SU-DHL-6 (cell line): ENCODE data around the gene RNF144A.

Experiments used
- EZH2phosphoT487 ChIP-seq: fragments of 200-600 bp; sonication (generic), shearing (Covaris generic); conservative IDR thresholded peaks from 2 replicates; pipeline ENCODE4 v1.6.1; 2018; ENCODE audit warnings: mild to moderate bottlenecking, antibody characterized with exemption, low read length, moderate library complexity, mixed read lengths
- TF ChIP-seq, protein P1 (sequence below): fragments of 200-600 bp; sonication (generic); IDR thresholded peaks from one replicate; pipeline ENCODE4 v1.5.1; 2017; ENCODE audit warnings: antibody characterized with exemption, mild to moderate bottlenecking, low read length, moderate library complexity; ENCODE audit not compliant: insufficient read depth, poor library complexity, severe bottlenecking

DNA sequence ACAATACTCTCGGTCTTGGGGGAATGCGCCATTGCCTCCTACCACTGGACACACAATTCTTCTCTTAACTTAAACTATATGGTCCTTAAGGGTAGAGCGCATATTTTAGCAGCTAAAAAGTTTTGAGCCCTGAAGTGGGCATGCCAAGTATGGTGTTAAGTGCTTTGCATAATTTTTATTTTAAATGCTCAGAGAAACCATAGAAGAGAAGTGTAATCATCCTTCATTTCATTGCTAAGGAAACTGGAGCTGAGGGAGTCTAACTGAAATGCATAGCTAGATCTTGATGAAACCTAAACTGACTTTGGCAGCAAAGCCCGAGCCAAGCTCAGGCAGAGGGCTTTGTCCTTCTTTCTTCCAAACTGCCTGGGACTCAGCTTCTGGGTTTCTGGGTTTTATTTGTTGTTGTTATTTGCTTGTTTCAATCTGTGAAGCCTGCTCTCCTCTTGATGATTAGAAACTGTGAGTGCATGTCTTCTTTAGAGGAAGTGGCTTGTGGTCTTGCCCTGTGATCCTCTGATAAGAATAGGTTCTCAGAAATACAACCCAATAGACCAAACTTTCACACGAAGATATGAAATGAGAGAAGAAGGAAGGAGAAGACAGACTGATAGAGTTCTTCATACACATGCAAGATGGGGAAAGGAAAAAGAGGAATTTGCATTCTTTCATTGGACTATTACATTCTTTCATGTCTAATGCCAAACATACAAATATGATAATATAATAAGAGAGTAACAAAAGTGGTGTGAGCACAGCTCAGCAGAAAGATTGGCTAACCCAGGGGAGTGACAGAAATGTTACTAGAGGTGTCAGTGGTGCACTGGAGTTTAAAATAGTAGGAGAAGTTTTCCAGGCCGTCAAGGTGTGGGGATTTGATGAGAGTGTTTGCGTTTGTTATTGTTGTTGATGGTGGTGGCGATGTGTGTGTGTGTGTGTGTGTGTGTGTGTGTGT, 7.5 kb upstream of the RNF144A start:
- TF ChIP-seq, protein P1, sequence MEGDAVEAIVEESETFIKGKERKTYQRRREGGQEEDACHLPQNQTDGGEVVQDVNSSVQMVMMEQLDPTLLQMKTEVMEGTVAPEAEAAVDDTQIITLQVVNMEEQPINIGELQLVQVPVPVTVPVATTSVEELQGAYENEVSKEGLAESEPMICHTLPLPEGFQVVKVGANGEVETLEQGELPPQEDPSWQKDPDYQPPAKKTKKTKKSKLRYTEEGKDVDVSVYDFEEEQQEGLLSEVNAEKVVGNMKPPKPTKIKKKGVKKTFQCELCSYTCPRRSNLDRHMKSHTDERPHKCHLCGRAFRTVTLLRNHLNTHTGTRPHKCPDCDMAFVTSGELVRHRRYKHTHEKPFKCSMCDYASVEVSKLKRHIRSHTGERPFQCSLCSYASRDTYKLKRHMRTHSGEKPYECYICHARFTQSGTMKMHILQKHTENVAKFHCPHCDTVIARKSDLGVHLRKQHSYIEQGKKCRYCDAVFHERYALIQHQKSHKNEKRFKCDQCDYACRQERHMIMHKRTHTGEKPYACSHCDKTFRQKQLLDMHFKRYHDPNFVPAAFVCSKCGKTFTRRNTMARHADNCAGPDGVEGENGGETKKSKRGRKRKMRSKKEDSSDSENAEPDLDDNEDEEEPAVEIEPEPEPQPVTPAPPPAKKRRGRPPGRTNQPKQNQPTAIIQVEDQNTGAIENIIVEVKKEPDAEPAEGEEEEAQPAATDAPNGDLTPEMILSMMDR = no peak
- TF ChIP-seq EZH2phosphoT487 = no peak
